GM10248 (cell line): ENCODE results near the gene COL6A1.
"Not testable (repeated sequence)": the region's sequence is repeated elsewhere in the genome, so short reads cannot be mapped to it uniquely, and the experiment has no call there.

Experiments used
- CTCF ChIA-PET: fragments of 300-600 bp; sonication (Branson Sonifier 250); formaldehyde crosslinking; extraction: SDS; loops from one replicate; lab custom pipeline; 2021; ENCODE audit warnings: antibody characterized with exemption; lab: Yijun Ruan, JAX
- POLR2A ChIA-PET: fragments of 350-650 bp; sonication (Branson Sonifier 250); formaldehyde crosslinking; extraction: SDS; loops from one replicate; lab custom pipeline; 2020; ENCODE audit warnings: antibody characterized with exemption; lab: Yijun Ruan, JAX
- DNase-seq: peaks from one replicate; pipeline ENCODE4 v3.0.0; 2012; ENCODE audit errors: extremely low spot score
- TF ChIP-seq, protein P1 (sequence below): IDR thresholded peaks from 2 replicates; pipeline ENCODE4 v1.5.1; 2012; ENCODE audit warnings: mild to moderate bottlenecking, low read depth; ENCODE audit errors: extremely low read depth, missing control alignments, control extremely low read depth

The COL6A1 gene

DNA sequence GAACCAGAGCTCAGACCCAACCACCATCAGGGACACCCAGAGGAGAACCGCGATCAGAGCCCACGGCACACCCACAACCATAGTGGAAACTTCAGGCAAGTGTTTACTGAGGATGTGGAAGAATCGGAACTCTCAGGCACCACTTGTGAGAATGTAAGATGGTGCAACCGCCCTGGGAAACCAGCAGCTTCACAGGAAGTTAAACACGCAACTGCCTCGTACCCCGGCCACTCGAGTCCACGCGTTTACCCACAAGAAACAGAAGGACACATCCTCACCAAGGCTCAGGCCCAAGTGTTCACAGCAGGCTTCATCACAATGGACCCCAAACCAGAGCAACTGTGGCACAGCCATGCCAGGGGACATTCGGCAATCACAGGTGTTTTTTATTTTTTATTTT is 64.9 kb downstream of the COL6A1 start:
- POLR2A ChIA-PET: no interaction called here
- no peak for DNase-seq
- CTCF ChIA-PET: interaction anchor here (1.0 kb wide), 1 partner anchor 18 kb away, joined by 4 read pairs; no protein-coding TSS in a partner anchor
- TF ChIP-seq, protein P1, sequence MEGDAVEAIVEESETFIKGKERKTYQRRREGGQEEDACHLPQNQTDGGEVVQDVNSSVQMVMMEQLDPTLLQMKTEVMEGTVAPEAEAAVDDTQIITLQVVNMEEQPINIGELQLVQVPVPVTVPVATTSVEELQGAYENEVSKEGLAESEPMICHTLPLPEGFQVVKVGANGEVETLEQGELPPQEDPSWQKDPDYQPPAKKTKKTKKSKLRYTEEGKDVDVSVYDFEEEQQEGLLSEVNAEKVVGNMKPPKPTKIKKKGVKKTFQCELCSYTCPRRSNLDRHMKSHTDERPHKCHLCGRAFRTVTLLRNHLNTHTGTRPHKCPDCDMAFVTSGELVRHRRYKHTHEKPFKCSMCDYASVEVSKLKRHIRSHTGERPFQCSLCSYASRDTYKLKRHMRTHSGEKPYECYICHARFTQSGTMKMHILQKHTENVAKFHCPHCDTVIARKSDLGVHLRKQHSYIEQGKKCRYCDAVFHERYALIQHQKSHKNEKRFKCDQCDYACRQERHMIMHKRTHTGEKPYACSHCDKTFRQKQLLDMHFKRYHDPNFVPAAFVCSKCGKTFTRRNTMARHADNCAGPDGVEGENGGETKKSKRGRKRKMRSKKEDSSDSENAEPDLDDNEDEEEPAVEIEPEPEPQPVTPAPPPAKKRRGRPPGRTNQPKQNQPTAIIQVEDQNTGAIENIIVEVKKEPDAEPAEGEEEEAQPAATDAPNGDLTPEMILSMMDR: no peak

DNA sequence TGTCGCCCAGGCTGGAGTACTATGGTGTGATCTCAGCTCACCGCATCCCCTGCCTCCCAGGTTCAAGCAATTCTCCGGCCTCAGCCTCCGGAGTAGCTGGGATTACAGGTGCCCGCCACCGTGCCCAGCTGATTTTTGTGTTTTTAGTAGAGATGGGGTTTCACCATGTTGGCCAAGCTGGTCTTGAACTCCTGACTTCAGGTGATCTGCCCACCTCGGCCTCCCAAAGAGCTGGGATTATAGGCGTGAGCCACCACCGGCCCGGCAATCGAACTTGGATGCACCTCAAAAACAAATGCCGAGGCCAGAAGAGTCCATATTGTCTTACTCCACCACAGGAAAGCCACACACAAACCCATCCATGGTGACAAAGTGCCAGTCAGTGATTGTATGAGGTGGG is 65.3 kb downstream of the COL6A1 start:
- CTCF ChIA-PET, POLR2A ChIA-PET: not testable (repeated sequence)

DNA sequence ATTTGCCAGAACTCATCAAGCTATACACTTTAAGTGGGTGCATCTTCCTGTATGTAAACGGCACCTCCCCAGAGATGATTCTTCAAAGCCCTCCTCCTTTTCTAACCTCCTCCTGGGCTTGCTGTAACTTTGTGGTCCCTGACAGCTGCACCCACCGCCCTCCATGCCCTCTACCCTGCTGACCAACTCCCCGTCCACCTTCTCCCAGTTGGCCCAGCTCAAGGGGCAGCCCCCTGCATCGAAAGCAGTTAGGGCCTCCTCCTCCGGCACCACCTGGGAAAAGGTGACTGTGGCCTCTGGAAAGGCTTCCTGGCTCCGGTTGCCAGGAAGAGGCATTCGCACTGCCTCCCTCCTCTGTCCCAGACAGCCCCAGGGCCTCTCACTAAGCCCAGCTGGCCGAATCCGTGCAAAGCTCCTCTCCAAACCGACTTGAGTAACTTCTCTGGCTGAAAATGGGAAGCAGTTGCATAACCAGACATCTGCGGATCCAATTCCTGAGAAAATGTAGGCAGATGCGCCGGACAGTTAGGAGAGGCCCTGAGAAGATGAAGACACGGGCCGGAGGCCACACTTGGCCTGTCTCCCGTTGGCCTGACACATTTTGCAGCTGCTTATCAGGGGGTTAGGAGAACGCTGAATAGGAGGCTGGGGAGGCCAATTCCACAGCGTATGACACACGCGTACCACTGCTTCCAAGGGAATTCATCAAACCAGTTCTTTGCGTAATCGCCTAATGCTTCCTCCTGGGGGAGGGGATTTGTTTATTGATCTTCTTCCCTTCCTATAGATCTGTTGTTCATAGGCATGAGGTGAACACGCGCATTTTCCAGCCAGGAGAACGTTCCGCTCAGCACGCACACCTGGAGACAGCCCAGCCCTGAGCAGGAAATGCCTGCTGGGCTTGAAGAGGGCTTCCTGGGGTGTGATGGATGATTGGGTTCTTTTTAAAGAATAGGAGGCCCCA is 67.6 kb downstream of the COL6A1 start:
- CTCF ChIA-PET: no interaction called here
- TF ChIP-seq, protein P1: no peak
- POLR2A ChIA-PET: no interaction called here
- DNase-seq: no peak

More for the DNA sequence above, 65.3 kb downstream of the COL6A1 start:
- DNase-seq: not testable (repeated sequence)

DNA sequence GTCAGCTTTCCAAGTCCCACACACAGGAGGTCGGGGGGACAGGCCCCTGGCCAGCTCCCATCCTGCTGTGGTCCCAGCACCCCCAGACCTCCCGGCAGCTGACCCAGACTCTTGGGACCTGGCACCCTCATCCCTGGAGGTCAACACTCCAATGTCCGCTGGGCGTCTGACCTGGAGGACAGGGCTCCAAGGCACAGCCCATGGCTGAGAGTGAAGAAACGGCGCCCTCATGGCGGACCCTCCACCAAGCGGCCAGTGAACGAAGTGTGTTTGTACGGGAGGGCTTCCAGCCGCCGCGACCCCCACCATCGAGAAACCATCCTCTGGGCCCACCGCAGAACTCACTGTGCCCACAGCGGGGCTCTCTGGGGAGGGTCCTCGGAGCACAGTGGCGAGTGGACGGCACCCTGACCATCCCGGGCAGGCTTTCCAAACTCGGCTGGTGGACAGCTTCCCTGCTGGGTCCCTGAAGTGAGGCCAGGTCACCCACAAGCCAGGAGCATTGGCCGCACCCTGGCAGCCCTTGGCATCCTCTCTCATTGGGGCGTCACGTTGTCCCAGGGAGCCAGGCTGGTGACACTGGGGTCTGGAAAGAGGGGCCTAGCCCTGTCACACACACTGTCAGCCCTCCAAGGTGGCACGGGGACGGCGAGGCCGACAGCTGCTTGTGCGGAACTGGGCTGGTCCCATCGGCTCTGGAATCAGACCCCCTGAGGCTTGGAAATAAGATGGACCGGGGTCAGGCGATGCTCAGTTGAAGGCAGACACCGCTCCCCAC is 68.5 kb downstream of the COL6A1 start:
- ChIA-PET CTCF (no interaction called here), POLR2A (no interaction called here)
- TF ChIP-seq, protein P1: no peak
- DNase-seq: no peak

DNA sequence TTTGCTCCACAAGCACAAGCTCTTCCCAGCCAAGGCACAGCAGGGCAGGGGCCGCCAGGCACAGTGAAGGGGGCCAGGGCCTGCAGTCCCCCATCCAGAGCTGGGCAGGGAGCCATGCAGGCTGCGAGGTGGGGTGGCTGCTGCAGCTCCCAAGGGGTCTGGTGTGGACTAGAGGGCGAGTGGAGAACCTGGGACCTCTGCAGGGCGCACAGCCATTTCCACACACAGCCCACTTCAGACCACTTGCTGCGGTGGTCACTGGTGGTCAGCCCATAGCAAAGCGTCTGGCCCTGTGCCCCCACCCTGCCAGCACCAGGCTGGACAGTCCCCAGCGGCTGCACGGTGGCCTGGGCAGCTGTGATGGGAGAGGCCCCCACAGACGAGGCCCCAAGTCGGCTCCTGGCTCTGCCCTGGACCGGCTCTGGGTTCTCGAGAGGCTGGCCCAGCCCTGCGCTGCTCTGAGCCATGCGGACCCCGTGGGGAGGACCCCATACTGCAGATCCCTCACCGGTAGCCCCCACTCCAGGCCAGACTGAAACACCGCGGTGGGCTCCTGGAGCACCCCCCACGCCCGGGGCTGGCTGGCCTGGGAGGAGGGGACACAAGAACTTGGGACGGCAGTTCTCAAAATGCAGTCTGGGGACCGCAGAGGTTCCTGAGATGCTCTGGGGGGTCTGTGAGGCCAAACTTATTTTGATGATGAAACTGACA is 69.3 kb downstream of the COL6A1 start:
- ChIA-PET POLR2A (no interaction called here), CTCF (no interaction called here)
- no peak for DNase-seq
- TF ChIP-seq, protein P1: no peak

DNA sequence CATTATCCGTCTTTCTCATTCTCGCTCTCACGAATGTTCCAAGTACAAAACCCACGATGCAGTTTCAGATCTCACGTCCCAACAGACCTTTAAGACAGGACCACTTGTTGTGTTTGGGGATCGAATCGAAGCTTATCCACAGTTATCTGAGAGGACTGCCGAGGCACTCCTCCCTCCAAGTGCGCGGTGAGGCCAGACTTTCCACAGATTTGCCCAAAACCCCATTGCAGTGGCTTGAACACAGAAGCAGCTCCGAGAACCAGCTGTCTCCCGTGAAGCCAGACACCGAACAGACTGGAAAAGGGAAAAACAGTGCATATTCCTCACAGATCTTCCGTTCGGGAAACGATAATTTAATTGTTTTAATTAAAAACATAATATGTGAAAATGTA is 69.8 kb downstream of the COL6A1 start:
- DNase-seq: no peak
- POLR2A ChIA-PET: no interaction called here
- TF ChIP-seq, protein P1: no peak
- CTCF ChIA-PET: no interaction called here
